Stimulated activated CD4-positive, alpha-beta T cell treated with anti-CD3 and anti-CD28 coated beads, Interleukin-2, amount 100 ng/mL, for 24 hours (primary cell): ENCODE results near the gene KHNYN.
A peak's percentile ranks its signal among the peaks of the same experiment; 100 is the strongest.
"Not testable (repeated sequence)": the region's sequence is repeated elsewhere in the genome, so short reads cannot be mapped to it uniquely, and the experiment has no call there.

Experiments used
- DNase-seq, 2 donors: peaks; one replicate each; pipeline ENCODE4 v3.0.0-alpha.2; 2020

Gene KHNYN

DNA sequence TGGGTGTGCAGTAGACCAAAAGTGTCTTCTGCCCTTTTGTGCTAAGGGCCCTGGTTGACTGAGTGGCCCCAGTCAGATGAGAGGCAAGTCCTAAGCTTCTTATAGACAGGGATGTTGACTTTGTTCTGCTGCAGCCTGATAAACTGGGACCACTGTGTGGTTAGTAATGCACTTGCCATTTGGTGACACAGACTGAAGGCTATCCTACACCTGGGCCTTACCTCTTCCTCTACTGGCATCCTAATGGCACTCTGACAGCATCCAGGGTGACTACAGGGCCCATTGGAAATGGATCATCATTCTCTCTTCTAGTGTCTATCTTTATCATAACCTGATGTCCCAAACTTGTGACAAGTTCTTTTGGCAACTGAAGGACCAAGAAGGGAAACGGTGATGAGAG lies 9.5 kb downstream of the KHNYN start:
- DNase-seq = no peak

DNA sequence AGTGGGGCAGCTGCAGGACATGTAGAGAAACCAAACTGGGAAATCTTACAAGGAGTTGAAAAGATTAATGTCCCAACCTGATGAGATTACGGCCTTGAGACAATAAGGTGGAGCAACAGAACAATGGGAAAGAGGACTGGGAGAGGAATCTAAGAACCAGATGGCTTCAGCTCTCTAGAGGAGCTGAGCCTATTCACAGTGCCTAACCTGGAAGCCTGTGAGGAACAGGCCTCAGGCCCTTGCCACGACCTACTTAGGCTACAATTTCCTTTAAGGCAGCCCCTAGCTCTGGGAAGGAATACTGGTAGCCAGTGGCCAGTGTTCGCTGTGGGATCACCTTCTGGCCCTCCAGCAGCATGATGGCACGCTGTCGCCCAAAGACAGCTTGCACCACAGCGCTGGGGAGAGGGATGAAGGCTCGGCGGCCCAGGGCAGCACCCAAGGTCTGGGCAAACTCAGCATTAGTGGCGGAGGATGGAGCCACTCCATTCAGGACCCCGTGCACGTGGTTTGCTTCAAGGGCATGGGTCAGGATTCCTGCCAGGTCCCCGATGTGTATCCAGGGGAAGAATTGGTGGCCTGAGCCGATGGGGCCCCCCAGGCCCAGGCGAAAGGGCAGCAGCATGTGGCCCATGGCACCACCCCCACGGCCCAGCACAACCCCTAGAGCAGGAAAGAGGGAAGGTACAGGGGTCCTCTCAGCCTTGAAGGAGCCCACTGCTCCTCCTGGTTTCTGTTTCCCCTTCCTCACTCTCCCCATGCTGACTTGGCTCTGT lies 10.3 kb downstream of the KHNYN start:
- no peak for DNase-seq

DNA sequence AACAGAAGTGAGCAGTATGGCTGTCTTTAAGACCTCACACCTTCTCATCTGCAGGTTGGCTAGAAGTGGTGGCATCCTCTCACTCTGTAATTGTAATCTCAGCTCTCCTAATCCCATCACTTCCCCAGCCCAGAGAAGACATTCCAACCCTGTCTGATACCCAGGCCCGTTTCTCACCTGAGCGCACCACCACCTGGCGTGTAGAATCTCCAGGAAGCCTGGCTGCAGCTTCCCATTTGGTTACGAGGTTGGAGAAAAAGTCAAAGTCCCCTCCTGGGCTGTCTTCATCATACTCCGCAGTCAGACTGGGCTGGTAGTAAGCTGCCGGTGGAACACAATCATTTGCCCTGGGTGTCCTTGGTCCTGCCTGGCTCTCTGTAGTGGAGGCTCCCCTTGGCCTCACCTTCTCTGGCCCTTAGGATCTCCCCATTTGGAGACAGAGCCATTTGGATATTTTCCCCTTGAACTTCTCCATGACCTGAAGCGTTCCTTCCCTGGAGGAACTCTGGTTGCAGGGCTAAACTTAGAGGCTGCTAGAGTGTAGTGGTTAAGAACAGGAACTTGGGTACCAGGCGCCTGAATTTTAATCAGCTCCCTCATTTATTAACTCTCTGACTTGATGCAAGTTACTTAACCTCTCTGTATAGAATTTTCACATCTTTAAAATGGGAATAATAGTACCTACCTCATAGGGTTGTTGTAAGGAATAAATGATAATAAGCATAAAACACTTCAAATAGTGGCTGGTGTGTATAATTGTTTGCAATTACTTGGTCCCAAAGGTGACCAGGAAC lies 11.0 kb downstream of the KHNYN start:
- no peak for DNase-seq

DNA sequence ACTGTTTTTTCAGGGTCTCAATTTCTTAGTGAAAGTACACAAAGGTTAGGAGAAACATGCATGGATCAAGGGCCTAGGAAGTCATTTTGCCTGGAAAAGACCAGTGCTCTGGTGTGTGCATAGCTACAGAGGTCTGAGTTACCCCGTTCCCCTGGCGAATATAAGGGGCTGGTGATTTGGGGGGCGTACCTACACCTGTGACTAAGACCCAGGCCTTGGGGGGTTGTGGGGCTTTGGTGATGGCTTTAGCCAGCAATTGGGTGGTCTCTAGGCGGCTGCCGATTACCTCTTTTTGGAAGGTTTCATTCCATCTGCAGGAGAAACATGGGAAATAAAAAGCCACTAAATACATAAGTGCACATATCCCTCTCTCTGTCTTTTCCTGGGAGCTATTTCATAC lies 11.7 kb downstream of the KHNYN start:
- no peak for DNase-seq

DNA sequence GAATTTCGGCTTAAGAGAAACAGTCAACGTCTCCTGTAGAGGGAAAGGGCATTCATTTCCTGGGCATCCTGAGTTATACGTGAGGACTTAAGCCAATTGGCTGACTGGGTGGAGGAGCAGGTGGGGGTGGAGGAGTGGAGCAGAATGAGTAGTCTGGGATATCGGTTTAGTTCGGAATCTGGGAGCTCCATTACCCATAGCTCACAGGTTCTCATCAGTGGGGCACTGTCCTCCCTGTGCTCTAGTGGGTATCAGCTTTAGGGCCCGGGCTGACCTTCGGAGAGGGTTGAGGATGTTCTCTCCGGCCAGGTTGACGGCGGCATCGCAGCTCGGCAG lies 12.1 kb downstream of the KHNYN start:
- DNase-seq = no peak

DNA sequence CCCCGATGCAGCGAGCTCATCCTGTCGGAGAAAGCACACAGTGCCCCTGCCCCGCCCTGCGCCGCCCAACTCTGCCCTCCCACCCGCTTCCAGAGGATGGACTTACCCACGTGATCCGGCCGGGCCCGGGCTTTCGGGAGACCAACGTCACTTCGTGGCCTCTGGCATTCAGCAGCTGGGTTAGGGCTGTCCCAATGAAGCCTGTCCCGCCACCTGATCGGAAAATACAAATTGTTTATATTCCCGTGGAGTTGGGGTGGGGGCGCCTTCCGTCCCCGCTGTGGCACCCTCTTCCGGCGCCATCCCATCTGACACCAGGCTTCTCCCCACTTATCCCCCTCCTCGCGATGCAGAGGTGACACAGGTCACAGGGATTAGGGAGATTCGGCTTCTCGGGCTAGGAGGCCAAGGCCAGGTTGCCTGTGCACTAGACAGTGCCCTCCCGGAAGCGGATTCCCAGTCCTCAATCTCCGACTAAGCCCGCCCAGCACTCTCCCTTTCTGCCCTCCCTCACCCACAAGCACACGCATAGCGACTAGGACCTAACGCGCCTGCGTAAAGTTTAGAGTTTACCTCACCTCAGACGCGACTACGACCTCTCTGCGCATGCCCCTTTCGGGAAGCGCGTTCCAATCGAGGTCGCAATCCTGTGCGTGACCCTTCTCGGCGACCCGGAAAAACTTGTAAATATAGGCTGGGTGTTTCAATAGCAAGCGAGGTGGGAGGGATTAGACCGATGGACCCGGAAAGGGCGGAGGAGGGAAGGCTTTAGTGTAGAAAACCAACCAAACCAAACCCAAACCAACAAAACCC lies 12.7 kb downstream of the KHNYN start, which contains the start of gene SDR39U1:
TSS of gene SDR39U1 (minus strand) at position 537 of the 813 bp plus-strand sequence. CDS start at position 530, 7 bp downstream.
- peak; percentile 93 to 96 for DNase-seq

DNA sequence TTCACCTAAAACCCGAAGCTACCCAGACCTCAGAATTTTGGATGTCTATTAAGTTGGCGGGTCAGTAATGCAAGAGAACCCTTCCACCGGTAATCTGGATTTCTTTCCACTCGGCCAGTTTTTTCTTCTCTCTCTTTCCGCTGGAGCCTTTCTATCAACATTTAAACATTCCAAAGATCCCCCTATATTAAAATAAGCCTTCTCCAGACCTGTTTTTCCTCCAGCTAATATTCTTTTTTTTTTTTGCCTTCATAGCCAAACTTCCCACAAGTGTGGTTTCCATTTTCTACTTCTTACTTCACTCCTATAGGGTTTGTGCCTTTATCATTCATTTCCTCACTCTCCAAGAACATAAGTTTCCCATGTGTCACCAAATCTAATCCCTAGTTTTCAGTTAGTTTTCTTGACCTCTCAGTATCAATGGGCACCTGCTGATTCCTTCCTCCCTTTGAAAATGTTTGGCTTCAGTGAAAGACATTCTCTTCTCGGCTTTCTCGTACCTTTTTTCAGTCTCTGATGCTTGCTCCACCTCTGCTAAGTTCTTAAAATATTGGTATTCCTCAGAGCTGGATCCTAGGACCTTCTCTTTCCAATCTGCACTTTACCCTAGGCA lies 13.4 kb downstream of the KHNYN start:
- DNase-seq = no peak

DNA sequence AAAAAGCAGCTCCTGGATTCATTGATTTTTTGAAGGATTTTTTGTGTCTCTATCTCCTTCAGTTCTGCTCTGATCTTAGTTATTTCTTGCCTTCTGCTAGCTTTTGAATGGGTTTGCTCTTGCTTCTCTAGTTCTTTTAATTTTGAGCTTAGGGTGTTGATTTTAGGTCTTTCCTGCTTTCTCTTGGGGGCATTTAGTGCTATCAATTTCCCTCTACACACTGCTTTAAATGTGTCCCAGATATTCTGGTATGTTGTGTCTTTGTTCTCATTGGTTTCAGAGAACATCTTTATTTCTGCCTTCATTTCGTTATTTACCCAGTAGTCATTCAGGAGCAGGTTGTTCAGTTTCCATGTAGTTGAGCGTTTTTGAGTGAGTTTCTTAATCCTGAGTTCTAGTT lies 21.1 kb downstream of the KHNYN start:
- not testable (repeated sequence) for DNase-seq

DNA sequence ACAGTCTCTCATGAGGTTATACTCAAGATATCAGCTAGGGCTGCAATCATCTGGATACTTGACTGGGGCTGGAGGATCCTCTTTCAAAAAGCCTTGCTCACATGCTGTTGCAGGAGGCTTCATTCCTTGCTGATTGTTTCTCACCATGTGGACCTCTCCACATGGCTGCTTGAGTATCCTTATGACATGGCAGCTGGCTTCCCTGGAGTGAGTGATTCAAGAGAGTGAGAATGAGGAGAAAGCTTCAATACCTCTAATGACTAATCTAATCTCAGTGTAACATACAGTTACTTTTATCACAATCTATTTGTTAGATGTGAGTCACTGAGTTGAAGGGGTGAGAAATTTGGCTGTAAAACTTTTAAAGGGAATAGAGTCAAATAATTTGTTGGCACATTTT lies 27.2 kb downstream of the KHNYN start:
- DNase-seq = no peak

DNA sequence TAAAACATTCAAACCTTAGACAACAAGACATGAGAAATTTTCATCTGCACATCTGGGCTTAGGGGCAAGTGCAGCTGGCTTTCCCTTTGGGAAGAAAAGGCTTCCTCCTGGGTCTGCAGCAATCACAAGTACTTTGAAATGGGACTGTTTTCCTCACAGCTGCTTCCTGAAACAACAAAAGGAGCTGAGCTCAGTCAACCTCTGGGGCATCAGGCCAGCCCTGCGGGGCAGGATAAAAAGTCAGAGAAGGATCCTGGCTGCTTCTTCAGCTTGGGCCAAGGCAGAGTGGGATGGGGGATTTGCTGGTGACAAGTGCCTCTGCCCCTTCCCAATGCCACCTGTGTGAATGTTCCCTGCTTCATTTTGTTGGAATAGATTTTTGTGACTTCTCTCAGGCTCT lies 29.0 kb downstream of the KHNYN start:
- DNase-seq = no peak

DNA sequence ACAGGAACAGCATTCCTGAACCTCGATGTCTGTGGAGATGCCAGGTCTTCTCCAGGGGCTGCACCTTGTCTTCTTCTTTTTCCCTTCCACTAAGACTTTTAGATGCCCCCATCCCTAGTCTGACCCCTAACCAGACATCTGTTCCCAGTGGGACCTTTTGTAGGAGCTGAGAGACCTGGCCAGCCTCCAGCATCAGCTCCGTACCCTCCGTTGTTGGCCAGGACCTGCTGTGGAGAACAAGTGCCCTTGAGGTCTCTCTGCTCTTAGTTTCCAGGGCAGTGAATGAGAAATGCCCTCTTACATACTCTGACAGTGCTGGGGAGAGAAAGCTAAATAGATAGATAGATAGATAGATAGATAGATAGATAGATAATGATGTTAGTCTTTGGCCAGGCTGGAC lies 29.6 kb downstream of the KHNYN start:
- DNase-seq = no peak

DNA sequence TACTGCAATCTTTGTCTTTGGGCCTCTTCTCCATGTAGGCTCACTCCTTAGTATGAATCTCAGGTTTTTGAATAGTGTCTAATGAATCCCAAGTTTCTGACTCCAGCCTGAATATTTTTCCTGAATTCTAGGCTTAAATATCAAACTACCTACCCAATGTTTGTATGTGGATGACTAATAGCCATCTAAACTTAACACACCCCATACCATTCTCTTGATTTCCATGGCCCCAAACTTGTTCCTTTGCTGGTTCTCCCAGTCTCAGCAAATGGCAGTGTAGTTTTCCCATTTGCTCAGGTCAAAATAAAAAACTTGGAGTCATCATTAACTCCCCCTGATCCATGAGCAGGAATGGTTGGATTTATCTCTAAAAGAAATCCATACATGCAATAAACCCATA lies 31.6 kb downstream of the KHNYN start:
- no peak for DNase-seq

DNA sequence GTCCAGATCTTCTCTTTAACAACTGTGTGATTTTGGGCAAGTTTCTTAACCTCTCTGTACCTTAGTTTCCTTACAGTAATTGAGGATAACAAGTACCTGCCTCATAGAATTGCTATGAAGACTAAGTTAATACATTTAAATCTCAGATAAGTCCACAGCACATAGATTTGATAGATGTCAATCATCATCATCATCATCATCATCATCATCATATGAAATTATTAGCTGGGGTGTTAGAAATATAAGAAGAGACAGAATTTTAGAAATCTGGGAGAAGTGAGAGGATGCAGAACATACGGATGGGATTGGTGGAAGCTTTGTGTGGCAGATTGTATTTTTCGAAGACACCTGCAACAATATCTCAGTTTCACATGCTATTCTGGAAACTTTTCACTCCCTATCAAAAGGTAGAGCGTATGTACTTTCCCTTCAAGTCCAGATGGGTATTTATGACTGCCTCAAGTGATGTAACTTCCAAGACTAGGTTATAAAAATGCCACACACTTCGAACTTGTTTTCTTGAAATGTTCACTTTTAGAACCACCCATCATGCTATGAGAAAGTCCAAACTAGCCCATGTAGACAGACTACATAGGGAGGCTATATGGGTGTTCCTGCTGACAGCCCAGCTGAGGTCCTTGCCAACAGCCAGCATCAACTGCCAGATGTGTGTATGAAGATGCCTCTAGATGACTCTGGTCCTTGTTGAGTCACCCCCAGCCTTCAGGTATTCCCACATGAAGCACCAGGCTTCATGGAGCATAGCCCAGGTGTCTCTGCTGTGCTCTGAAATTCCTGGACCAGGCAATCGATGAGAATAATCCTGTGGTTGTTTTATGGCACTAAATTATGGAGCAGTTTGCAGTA lies 33.5 kb downstream of the KHNYN start:
- DNase-seq = no peak

DNA sequence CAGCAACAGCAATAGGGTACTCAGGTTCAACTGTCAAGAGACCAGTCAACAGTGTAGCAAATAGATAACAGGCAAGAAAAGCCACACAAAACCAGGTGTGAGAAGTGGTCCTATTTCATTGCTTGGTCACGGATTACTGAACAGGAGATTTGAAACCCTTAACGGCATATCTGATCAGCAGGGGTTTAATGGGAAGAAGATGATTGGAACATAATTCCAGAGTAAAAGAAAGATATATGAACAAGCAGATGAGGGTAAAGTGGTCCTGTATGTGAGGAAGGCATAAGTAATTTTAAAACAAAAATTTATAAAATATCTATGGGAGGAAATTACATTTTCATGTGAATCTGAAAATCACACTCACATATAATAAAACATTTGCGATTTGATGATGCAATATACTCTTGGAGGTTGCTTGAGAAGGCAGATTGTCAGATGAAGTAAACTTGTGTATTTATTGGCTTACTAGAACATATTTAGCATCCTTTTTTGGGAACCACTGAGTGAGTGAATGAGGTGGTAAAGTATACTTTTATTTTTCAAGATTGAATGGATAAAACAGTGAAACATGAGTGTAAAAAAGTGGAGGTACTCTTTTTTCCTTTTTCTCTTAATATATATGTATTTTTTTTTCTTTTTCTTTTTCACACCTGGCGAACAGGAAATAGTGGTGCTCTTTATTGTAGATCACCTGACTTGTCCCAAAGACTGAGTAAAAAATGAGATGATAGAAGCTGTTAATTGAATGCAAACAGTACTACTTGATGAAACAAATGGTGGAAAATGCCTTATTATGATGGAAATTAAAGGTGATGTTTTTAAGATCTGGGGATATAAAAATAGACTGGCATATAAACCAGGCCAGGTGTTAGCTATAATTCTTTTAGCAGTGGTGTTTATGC lies 34.4 kb downstream of the KHNYN start:
- DNase-seq = no peak

DNA sequence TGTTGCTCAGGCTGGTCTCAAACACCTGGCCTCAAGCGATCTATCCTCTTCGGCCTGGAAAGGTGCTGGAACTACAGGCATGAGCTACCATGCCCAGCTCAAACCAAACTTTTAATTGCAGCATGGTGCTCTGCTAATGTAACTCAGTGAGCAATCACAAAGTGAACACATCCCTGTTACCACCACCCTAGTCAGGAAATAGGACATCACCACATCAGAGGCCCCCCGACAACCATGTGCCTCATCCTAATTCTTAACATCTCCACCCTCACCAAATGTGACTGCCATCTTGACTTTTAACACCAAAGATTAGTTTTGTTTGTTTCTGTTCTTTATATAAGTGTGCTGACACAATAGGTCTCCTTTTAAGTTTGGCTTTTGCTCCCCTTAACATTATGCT lies 35.6 kb downstream of the KHNYN start:
- DNase-seq = no peak

DNA sequence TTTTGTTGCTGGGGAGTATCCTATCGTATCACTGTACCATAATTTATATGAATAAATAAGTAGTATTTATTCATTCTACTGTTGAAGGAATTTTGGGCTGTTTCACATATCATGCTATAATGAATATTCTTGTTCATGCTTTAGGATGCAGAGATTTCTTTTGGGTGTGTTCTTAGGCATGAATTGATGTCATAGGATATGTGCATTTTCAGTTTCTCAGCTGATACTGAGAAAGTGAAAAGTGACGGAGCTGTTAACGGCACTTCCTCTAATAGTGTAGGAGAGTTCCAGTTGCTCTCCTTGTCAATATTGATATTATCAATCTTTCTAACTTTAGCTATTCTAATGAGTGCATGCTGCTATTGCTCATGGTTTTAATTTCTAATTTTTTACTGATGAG lies 36.1 kb downstream of the KHNYN start:
- no peak for DNase-seq

DNA sequence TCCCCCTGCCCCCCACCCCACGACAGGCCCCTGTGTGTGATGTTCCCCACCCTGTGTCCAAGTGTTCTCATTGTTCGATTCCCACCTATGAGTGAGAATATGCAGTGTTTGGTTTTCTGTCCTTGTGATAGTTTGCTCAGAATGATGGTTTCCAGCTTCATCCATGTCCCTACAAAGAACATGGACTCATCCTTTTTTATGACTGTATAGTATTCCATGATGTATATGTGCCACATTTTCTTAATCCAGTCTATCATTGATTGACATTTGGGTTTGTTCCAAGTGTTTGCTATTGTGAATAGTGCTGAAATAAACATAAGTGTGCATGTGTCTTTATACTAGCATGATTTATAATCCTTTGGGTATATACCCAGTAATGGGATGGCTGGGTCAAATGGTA lies 40.7 kb downstream of the KHNYN start:
- DNase-seq = not testable (repeated sequence)

DNA sequence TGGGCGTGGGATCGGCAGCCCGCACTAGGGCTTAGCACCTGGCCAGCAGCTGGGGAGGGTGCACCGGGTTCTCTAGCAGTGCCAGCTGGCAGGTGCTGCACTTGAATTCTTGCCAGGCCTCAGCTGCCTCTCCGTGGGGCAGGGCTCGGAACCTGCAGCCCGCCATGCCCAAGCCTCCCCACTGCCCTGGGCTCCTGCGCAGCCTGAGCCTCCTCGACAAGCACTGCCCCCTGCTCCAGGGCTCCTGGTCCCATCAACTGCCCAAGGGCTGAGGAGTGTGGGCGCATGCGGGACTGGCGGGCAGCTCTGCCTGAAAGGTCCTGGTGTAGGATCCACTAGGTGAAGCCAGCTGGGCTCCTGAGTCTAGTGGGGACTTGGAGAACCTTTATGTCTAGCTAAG lies 43.5 kb downstream of the KHNYN start:
- no peak for DNase-seq

DNA sequence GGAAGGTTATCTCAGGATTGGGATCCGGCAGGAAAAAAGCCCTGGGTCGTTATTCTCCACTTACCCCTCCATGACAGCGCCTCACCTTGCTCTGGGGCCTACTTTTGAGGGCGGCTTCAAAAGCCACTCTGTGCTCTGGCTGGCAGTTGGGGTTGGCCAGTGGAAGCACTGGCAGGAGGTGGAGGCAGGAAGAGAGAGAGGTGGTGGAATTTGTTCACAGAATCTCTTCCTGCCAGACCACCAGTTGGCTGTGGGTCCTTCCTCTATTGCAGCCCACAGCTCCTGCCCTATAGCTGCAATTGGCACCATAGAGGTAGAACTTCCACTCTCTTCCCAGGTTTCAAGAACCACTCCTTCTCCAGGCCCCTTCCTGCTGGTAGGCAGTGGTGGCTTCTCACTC lies 45.5 kb downstream of the KHNYN start:
- no peak for DNase-seq

DNA sequence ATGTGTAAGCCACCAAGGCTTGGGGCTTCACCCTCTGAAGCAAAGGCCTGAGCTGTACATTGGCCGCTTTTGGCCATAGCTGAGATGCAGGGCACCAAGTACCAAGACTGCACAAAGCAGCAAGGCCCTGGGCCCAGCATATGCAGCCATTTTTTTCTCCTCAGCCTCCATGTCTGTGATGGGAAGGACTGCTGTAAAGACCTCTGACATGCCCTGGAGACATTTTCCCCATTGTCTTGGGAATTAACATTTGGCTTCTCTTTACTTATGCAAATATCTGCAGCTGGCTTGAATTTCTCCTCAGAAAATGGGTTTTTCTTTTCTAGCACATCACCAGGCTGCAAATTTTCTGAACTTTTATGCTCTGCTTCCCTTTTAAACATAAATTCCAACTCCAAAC lies 50.2 kb downstream of the KHNYN start:
- DNase-seq = not testable (repeated sequence)
